Raji (cell line): ENCODE results near the gene TNIK.

Source experiments
- POLR2A ChIP-seq: IDR thresholded peaks from 2 replicates; pipeline ENCODE4 v1.6.1; 2011; ENCODE audit warnings: low read depth, low read length, control low read depth; ENCODE audit not compliant: insufficient read depth

TNIK gene

DNA sequence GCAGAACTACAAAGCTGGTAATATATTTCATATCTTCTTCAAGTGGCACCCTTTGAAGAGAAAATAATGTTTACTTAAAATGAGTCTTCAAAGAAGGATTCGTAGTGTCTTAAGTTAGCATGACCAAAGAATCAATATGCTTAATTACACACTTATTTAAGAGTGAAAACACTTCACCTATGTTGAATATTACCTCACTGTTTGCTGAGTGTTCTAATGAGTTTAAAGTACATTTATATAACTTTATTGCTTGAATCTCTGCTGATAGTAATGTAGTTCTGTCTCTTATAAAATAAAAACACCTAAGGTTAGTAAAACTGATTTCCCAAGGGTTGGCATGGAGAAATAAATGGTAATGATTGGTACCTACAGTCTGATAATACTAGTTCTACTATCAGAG lies 290.3 kb downstream of the TNIK start:
- no peak for TF ChIP-seq POLR2A

DNA sequence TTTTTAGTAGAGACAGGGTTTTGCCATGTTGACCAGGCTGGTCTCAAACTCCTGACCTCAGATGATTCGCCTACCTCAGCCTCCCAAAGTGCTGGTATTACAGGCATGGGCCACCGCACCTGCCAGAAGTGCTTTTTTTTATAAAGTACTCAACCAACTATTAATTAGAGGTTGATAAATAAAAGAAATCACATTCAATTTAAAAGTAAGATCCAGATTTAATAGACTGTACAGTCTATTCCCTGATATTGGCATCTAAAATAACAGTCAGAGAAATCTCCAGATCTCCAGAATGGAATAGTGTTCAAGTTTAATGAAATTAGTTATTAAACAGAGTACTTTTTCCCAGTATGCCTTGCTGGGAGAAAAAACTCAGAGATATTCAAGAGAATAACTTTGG lies 290.8 kb downstream of the TNIK start:
- no peak for TF ChIP-seq POLR2A

DNA sequence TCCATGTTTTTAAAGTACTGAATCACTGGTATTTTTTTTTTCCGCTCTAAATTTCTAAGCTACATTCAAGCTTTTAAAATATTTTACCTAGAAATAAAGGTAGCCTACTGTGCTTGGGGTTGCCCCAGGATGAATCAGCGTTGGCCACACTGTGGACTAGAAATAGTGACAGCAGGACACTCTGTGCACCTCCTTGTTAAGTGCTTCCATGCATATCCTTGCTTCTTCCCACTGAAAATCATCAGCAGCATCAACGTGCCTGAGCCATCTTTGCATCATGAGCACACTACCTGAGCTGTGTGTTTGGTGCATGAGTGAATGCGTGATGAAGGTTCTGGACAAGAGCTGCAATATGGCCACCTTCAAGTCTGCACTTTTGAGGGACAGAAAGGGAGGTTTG lies 291.7 kb downstream of the TNIK start:
- TF ChIP-seq POLR2A, result no peak

DNA sequence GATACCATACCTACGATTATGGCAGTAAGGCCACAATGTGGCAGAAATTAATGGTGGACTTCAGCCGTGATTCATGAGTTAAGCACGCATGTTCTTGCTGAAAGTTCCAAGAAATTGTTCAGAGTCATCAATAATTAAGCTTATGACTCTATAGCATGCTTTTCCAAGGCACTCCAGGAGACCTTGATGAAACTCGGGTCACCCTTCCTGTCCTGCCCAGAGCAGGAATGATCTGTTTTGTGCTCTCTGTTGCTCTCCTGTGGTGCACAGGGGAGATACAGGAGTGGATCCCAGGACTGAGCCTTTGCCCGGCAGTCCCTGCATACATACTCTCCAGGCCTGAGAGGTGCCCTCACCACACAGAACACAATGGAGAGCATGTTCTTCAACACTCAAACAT lies 292.1 kb downstream of the TNIK start:
- no peak for TF ChIP-seq POLR2A

DNA sequence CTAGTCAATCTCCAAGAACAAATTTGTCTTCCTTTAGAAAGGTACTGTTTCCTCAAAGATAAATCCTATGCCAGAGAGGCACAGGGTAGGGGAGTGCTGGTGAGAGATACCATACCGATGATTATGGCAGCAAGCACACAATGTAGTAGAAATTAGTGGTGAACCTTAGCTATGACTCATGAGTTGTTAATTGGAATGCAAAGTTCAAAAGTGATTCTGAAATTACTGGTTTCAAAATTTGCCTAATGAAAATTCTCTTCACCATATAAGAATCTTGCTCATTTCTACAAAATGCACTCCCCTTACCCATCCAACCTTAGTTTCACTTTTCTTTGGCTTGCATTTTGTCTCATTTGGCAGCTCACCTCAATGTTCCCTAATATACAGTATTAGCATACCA lies 294.2 kb downstream of the TNIK start:
- TF ChIP-seq POLR2A, result no peak

DNA sequence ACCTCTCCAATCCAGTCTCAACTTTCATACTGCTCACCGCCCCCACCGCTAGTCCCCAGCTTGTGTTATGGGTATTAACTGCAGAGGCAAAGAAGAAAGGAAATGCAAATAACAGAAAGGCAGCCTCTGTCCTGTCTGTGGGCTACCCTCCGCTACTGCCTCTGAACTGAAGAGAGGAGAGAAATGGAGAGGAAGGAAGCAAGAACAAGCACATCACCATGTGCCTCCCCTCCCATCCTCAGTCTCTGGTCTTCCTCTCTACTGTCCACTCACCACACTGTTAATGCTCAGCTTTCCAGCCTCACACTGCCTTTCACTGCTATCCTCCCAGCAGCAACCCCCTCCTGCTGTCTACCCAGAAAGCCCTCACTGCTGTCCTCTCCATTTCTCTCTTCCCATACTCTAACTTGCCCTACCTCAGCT lies 294.7 kb downstream of the TNIK start:
- TF ChIP-seq POLR2A, result no peak

- no peak for TF ChIP-seq POLR2A
These were observed 296.1 kb downstream of the TNIK start for GRCh38 chr3:171164067-171164465.

DNA sequence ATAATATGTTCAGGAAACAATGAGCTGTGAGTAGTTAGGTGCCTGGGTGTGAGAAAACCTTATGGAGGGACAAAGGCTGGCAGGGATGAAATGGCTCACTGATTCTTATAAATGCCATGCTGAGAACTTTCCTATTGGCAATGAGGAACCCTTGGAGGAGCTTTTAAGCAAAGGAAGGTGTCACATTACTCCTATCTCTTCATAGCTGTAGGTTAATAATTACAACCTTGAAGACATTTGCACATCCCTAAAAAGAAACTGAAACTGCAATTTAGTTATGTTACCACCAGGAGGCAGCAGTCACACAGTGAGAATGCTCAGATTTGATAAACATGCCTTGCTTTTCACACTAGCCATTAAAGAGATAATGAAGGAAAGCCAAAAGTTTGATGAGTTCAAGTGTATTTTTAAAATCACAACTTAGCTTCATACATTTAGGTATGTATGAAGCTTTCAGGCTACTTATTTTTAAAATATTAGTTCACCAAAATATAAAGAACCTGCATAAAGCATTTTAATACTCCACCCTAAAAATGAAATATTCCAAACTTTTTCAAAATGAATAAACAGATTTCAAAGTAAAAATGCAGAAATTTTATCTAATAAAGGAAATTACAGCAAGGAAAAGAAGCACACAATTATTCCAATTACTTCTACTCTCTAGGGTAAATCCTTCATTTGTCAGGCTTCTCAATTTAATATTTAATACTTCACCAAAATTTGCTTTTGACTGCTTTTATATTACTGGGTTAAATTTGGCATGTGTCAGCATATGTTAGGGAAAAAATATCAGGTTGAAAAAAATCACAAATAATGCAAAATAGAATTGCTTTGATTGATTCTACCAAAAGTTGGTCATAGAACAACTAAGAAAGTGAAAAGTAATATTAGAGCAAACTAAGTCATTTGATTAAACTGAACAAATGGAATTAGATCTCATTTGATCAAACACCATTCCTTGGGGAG lies 296.8 kb downstream of the TNIK start:
- no peak for TF ChIP-seq POLR2A

DNA sequence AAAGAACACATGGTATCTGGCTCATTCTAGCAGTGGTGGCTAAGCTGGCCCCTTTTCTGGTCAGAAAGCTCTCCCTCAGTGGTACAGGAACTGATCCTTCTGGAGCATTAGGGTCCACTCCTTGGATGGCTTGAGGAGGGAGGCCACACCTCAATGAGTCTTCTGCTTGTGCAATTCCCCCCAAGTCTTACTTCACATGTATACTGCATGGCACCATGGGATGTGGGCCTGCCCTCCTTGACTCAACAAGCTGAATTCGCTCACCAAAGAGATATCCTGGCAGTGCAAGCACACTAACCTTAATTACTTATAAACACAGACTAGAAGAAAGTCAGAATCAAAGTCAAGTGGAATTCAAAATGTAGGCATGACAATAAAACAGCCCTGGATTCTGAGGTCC lies 299.9 kb downstream of the TNIK start:
- no peak for TF ChIP-seq POLR2A

DNA sequence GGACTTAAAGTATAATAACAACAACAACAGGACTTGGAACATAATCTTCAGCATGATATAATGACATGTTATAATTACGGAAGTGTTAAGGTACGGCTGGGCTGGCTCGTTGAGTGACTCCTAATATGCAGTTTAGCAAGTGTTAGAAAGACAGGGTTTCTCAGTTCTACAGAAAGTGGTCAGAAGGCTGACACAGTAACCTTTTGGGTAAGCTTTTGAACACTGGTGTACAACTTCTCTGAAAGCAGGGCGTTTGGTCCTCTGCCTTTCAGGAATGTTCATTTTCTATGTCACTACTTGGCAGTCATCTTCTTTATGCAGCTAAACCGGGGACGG lies 300.4 kb downstream of the TNIK start:
- no peak for TF ChIP-seq POLR2A

- no peak for TF ChIP-seq POLR2A
These were observed 301.0 kb downstream of the TNIK start for GRCh38 chr3:171159024-171159821.

- TF ChIP-seq POLR2A, result no peak
These were observed 302.2 kb downstream of the TNIK start for GRCh38 chr3:171157980-171158379.

DNA sequence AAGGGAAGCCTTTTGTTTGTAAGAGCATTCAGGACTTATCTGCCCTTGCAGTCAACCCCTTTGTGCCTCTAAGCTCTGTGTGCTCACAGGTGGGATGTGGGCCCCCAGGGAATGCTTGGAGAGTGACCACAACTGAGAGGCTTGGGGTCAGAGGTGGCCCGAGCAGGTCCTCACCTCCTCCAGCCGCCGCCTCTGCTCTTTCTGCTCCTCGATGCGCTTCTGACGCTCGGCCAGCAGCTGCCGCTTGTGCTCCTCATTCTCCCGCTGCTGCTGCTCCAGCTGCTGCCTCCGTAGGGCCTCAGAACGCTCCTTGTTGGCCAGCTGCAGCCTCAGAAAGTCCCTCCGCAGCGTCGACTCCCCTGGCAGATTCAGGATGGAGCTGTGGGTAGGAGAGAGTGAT lies 302.9 kb downstream of the TNIK start:
- no peak for TF ChIP-seq POLR2A

DNA sequence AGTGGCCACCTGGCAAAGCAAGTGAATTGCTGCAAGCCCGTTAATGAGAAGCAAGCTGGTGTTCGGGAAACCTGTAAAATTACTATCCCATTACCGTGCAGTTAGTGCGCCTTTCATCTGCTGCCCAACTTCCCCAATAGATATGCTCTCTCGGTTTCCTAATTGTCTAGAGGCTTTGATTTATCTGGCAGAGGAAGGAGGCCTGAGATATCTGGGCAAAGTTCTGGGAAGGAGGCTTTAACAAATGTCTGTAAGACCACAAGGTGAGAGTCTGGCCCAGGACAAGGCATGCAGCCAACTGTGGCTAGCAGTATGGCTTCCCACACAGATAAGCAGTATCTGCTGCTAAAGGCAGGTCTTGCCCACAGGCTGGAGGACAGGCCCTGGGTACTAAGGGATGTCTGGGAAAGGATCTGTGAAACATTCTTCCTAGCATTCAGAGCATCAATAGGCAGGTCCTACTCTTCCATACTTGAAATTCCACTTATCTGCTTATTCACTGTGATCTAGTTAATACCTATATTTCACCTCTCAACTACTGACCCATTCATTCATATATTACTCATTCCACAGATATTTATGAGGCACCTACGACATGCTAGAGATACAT lies 303.7 kb downstream of the TNIK start:
- no peak for TF ChIP-seq POLR2A

DNA sequence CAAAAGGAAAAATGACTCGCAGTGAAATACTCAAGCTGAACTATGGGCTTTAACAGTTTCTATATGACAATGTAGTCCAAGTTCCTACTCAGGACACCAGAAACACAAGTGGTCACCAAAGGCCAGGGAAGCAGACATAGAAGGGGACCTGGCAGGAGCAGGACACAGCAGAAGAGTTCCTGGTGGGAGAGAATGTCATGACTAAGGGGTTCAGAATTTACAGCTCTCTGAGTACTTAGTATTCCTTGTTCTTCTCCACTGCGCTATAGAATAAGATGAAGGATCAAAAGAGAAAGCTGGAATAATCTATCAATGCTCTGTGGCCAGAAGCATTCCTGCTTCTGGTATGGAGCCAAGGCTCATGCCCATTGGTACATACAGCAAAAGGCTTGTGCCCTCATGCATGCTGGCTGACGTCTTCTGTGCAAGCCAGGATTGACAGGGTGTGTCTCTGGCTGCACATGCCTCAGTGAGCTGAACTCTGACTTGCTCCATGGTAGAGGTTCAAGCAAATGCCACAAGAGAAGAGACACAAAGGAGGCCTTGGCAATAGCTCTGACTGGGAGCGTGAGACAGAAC lies 305.0 kb downstream of the TNIK start:
- no peak for TF ChIP-seq POLR2A
